GM21447 (cell line): Measurements from ENCODE around the gene NRXN2.

Experiments
- ATAC-seq: cut with Tn5 transposase; IDR thresholded peaks from one replicate; pipeline ENCODE4 v1.9.1; 2021; ENCODE audit not compliant: unreplicated experiment

NRXN2 gene

DNA sequence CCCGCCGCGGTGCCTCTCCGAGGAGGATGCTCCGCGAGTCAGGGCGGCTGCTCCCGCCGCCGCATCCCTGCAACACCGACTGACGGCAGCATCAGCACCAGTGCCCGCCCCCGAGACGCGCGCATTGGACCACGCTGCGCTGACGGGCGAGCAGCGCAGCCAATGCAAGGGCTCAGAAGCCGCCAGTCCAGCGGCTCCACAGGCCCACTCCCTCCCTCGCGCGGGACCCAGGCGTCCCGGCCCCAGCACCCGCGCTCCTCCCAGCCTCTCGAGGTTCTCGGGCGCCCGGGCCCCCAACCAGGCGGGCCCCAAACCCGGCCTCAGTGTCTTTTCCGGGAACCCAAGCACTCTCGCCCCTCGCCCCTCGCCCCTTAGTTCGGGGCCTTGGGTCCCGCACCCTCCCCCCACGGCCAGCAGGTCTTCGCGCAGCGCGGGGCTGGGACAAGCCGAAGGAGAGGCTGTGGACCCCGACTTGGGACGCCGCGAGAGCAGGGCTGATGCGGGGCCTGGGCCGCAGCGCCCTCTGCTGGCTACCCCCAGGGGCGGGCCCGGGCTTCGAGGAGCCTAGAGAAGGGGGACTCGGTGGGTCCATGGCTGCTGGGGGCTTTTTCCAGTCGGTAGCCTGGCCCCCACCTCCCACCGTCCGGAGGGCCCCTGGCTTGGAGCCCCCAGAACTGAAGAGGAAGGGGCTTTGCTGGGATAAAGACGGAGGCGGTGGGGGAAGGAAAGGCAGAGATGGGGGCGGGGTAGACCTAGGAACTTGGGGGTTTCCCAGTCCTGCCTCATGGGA is at the start of gene NRXN2:
NRXN2 (minus strand) TSS at position 81 of the 790 bp plus-strand sequence. CDS start 9,498 bp downstream, outside the sequence.
- ATAC-seq, result peak; percentile 84

- peak; percentile 45 for ATAC-seq
Measured at GRCh38 chr11:64772303-64773018, 49.5 kb upstream of the NRXN2 start.

GRCh38 chr11:64771861-64772260 is 48.9 kb upstream of the NRXN2 start:
- peak; percentile 36 for ATAC-seq

- ATAC-seq, result no peak
Measured at GRCh38 chr11:64770120-64770519, 47.1 kb upstream of the NRXN2 start.

DNA sequence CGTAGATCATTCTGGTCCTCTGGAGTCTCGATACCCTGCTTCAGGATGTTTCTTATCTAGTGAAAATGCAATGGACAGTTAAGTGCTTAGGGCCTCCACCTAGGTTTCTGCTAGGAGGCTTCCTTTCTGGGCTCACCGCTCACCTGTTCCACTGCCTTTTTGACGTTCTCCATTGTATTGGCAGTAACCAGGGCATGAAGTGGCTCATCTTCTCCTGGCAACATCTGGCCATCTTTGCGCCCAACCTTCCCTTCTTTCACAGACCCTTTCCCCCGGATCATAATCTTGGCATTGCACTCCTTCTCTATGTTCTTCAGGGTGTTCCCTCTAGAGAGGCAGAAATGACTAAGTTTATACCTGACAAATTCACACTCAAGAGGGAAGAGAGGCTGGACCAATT is 46.3 kb upstream of the NRXN2 start:
- ATAC-seq, result no peak

- no peak for ATAC-seq
Measured at GRCh38 chr11:64768300-64768694, 45.3 kb upstream of the NRXN2 start.

GRCh38 chr11:64767344-64768299 is 44.6 kb upstream of the NRXN2 start:
- no peak for ATAC-seq

- no peak for ATAC-seq
Measured at GRCh38 chr11:64766881-64767280, 43.9 kb upstream of the NRXN2 start.

DNA sequence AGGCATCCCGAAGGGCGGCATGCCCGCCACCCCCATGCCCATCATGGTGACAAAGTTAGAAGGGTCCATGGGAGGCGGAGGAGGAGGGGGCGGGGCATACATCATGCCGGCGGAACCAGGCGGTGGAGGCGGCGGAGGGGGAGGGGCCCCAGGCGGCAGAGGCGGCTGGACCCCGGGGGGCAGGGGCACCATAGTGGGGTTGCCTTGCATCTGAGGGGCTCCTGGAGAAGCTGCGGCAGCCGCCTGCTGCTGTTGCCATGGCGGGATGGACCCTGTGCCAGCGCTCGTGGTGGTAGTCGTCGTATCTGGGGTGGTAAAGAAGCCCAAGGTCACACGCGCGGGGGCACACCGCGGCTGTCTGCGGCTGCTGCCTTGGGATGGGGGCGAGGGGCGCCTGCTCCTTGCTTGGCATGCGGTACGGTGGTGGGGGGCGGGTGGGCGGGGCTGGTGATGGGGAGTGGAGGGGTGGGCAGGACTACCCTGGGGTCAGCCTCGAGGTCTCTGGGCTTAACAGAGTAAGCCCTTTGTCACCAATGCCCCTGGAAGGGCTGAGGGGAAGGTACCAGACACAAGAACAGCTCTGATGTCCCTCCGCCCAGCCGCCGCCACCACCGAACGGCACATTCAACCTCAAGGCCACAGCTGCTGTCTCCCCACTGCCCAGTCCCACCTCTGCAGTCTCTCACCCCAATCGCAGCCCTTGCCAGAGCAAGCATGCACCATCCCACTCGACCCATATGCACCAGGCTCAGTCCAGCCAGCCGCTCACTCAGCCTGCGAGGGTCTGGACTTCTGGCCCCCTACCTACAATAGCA is 43.1 kb upstream of the NRXN2 start:
- no peak for ATAC-seq

GRCh38 chr11:64765291-64765850 is 42.4 kb upstream of the NRXN2 start:
- ATAC-seq, result no peak

- ATAC-seq, result no peak
Measured at GRCh38 chr11:64764753-64765152, 41.8 kb upstream of the NRXN2 start.

GRCh38 chr11:64764040-64764611 is 41.1 kb upstream of the NRXN2 start:
- ATAC-seq, result no peak

GRCh38 chr11:64763526-64764039 is 40.6 kb upstream of the NRXN2 start:
- ATAC-seq, result no peak

DNA sequence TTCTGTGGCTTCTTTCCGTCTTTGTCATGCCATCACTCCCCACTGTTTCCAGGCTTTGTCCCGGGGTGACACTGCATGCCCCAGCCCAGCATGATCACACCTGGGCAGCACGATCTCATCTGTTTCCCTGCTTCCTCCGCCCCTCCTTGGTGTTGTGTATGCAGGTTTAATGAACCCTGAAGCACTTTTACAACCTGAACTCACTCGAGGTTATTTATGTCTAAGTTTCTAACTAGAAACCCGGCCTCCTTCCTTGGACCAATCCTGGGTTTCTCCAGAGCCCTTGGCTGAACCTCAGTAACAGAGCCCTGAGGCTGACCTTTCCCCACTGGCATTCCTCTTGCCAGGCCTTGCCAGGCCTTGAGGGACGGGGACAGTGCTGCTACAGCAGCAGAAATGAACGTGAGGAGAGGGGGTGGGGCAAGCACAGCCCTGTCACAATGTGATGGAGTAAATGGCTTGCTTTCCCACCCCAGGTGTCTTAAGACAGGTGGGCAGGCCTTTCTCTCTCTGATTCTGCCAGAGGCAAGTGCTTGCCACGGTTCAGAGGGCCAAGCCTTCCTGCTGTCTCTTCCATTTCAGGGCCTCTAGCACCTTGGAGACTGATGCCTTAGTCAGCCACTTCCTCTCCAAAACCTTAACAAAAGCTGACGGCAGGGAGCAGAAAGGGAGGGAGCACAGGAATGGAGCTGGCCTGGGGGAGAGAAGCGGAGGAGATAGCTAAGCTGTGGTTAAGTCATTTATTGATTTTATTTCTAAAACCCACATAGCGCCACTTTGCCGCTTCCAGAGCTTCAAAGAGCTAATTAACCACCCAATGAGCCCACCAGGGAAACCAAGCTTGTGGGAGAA is 39.9 kb upstream of the NRXN2 start:
- ATAC-seq, result no peak

DNA sequence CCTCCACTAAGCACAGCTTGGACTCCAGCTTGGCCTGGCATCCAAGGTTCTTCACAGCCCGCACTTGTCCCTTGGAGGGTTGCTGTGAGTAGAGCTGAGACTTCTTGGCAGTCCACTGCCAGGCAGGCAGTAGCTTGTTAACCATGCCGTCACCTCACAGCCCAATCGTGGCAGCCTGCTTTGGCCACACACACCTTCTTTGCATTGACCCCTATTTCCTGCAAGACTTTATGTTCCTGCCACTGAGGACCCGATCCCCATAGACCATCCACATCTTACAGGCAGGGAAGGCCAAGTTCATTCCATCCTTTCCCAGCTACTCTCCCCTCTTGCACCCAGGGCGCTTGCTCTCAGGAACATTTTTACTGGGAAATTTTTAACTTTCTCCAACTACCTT is 39.3 kb upstream of the NRXN2 start:
- ATAC-seq, result no peak

DNA sequence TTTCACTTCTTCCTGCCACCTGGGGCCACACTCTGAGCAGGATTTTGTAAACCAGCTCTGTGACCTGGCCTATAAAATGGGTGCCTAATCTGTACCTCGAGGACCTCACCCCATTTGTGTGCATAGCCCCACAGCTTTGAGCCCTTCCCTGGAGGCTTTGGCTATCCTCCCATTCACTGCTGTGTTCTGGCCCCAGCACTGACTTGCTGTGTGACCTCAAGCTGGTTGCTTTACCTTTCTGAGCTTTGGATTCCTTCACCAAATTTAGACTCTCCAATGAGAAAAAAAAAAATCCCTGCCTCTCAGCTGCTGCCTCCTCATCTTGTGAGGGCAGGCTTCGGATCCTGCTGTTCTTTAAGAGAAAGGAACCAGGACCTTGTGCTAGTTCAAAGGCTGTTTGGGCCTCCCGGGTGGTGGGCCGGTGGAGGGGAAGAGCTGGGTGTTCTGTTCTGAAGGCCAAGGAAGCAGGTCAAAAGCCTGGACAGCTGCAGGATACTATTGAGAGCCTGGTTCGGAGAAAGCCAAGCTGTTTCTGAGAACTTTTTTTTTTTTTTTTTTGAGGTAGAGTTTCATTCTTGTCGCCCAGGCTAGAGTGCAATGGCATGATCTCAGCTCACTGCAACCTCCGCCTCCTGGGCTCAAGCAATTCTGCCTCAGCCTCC is 37.9 kb upstream of the NRXN2 start:
- no peak for ATAC-seq

- no peak for ATAC-seq
Measured at GRCh38 chr11:64759722-64760719, 37.0 kb upstream of the NRXN2 start, which contains the start of gene PYGM. Gene PYGM (minus strand): TSS chr11:64759974. CDS start chr11:64759898, 76 bp downstream.
